PC-3 (cell line): ENCODE measurements around the gene ATL1. TPM values are rescaled to one million over a fixed set of nuclear protein-coding genes. Genes with fewer than 3 reads are reported as not detected.

Source experiments
- ATAC-seq: fragments of 200-7000 bp; cut with Tn5 transposase; 2 replicates; pipeline ENCODE4 v1.9.1; 2020; ENCODE audit warnings: mild to moderate bottlenecking, moderate library complexity
- BruUV-seq: library from RNA; stranded (reverse); fragments of 400-500 nt; replicated peaks from 2 replicates; lab custom pipeline; 2021; lab: Mats Ljungman, UMichigan
- CTCF ChIA-PET: fragments of 300-600 bp; sonication (Branson Sonifier 250); formaldehyde crosslinking; loops from one replicate; lab custom pipeline; 2022; ENCODE audit warnings: antibody characterized with exemption; lab: Charles Lee
- POLR2A ChIA-PET: fragments of 300-600 bp; sonication (Branson Sonifier 250); formaldehyde crosslinking; loops from one replicate; lab custom pipeline; 2022; ENCODE audit warnings: antibody characterized with exemption; ENCODE audit not compliant: unreplicated experiment; lab: Charles Lee
- DNase-seq: peaks from one replicate; pipeline ENCODE4 v3.0.0-alpha.2; 2015
- H2AFZ ChIP-seq: fragments of 300-600 bp; sonication (generic); 2 replicates; pipeline ENCODE4 v1.6.0; 2016; ENCODE audit warnings: antibody characterized with exemption, low read length
- H3F3A ChIP-seq: fragments of 300-600 bp; sonication (generic); one replicate; pipeline ENCODE4 v1.6.0; 2017; ENCODE audit warnings: antibody characterized with exemption, low read length, control low read depth, mild to moderate bottlenecking; ENCODE audit not compliant: unreplicated experiment
- H3K27ac ChIP-seq: fragments of 300-600 bp; sonication (generic); 2 replicates; pipeline ENCODE4 v1.5.1; 2016; ENCODE audit warnings: mild to moderate bottlenecking, low read length
- H3K27me3 ChIP-seq: fragments of 300-600 bp; sonication (generic); 2 replicates; pipeline ENCODE4 v1.6.1; 2016; ENCODE audit warnings: low read length, mixed read lengths
- H3K36me3 ChIP-seq: fragments of 300-600 bp; sonication (generic); 2 replicates; pipeline ENCODE4 v1.6.1; 2016; ENCODE audit warnings: low read depth, mixed run types, low read length, mixed read lengths
- H3K4me1 ChIP-seq: fragments of 300-600 bp; sonication (generic); 2 replicates; pipeline ENCODE4 v1.5.1; 2016; ENCODE audit warnings: low read length; ENCODE audit not compliant: insufficient read depth
- H3K4me2 ChIP-seq: fragments of 300-600 bp; sonication (generic); 2 replicates; pipeline ENCODE4 v1.6.0; 2016; ENCODE audit warnings: low read length
- H3K4me3 ChIP-seq: fragments of 300-600 bp; sonication (generic); 2 replicates; pipeline ENCODE4 v1.5.1; 2016; ENCODE audit warnings: mild to moderate bottlenecking, low read length, mixed read lengths
- H3K79me2 ChIP-seq: fragments of 300-600 bp; sonication (generic); 2 replicates; pipeline ENCODE4 v1.6.1; 2017; ENCODE audit warnings: low read length, mixed read lengths
- H3K9ac ChIP-seq: fragments of 300-600 bp; sonication (generic); 2 replicates; pipeline ENCODE4 v1.6.0; 2016; ENCODE audit warnings: mild to moderate bottlenecking, low read length
- H3K9me2 ChIP-seq: fragments of 300-600 bp; sonication (generic); replicated peaks from 2 replicates; pipeline ENCODE4 v1.6.1; 2016; ENCODE audit warnings: mixed run types, low read length, mixed read lengths
- H3K9me3 ChIP-seq: fragments of 300-600 bp; sonication (generic); 2 replicates; pipeline ENCODE4 v1.6.1; 2016; ENCODE audit warnings: low read length, mixed read lengths
- H4K20me1 ChIP-seq: fragments of 300-600 bp; sonication (generic); 2 replicates; pipeline ENCODE4 v1.6.1; 2016; ENCODE audit warnings: low read length, mixed read lengths
- EZH2 ChIP-seq: fragments of 300-600 bp; sonication (generic); IDR thresholded peaks from one replicate; pipeline ENCODE4 v1.6.1; 2017; ENCODE audit warnings: antibody characterized with exemption, mild to moderate bottlenecking, low read length; ENCODE audit not compliant: unreplicated experiment
- EZH2phosphoT487 ChIP-seq: fragments of 300-600 bp; sonication (generic); IDR thresholded peaks from 2 replicates; pipeline ENCODE4 v1.6.1; 2018; ENCODE audit warnings: mild to moderate bottlenecking, antibody characterized with exemption, low read length, borderline replicate concordance
- intact Hi-C: fragments of 100-400 bp; cut with micrococcal nuclease; formaldehyde crosslinking; loops from 2 replicates; pipeline ENCODE4 v1.9.0; 2023
- total RNA-seq: library from RNA; depleted of rRNA; stranded (reverse); fragments of >200 nt; gene quantifications from 2 replicates; pipeline ENCODE4 v1.2.3, GENCODE V29; 2014
- TF ChIP-seq, protein P1 (sequence below): fragments of 300-600 bp; sonication (generic); conservative IDR thresholded peaks from 2 replicates; pipeline ENCODE4 v1.5.1; 2017; ENCODE audit warnings: antibody characterized with exemption, low read depth, mild to moderate bottlenecking, low read length

The ATL1 gene
- total RNA-seq, 1 experiment from 2014 or later: 1.3 TPM

DNA sequence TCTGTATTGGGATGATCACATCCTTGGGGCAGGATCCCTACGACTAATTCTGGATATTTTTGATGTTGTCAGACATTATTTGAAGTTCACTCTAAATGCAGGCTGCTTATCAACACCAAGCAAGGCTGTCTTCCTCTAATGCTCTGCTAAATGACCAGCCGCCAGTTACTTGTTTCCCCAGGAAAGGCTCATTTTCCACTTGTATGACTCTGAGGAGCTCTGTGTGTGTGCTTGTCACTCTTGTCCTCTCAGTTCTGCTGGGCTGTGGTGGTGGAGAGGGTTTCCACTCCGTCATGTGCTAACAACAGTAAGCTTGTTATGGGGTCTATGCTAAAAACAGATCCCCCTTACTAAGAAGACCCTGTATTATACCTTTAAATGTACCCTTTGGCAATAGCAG, 42.1 kb downstream of the ATL1 start:
- H3K27ac ChIP-seq: peak overlapping the region; percentile 34; the same call in 1 of the 2 replicates
- ChIA-PET POLR2A (interaction anchor here (1.4 kb wide), 1 partner anchor 66 kb away, joined by 5 read pairs; the partner anchor contains the start of gene SAV1), CTCF (interaction anchor here (0.6 to 2.9 kb wide), 5 partner anchors 9 to 258 kb away, joined by 3 to 27 read pairs (median 11); no protein-coding TSS in a partner anchor)
- H3K79me2 ChIP-seq: no peaks in the 10 kb centered on the region
- no peak overlapping the region for H3K9ac ChIP-seq
- H3K9me2 ChIP-seq: no peaks in the 10 kb centered on the region
- no peaks in the 10 kb centered on the region for H3K27me3 ChIP-seq
- TF ChIP-seq EZH2phosphoT487 (no peak), EZH2 (no peak)
- TF ChIP-seq, protein P1, sequence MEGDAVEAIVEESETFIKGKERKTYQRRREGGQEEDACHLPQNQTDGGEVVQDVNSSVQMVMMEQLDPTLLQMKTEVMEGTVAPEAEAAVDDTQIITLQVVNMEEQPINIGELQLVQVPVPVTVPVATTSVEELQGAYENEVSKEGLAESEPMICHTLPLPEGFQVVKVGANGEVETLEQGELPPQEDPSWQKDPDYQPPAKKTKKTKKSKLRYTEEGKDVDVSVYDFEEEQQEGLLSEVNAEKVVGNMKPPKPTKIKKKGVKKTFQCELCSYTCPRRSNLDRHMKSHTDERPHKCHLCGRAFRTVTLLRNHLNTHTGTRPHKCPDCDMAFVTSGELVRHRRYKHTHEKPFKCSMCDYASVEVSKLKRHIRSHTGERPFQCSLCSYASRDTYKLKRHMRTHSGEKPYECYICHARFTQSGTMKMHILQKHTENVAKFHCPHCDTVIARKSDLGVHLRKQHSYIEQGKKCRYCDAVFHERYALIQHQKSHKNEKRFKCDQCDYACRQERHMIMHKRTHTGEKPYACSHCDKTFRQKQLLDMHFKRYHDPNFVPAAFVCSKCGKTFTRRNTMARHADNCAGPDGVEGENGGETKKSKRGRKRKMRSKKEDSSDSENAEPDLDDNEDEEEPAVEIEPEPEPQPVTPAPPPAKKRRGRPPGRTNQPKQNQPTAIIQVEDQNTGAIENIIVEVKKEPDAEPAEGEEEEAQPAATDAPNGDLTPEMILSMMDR: no peak
- BruUV-seq: TSS peak; percentile 92
- H3K9me3 ChIP-seq: no peaks in the 10 kb centered on the region
- no peaks in the 10 kb centered on the region for H3K36me3 ChIP-seq
- H3F3A ChIP-seq: no peaks in the 10 kb centered on the region
- no peak for DNase-seq
- H3K4me2 ChIP-seq: no peak overlapping the region
- ATAC-seq: peak; percentile 11
- H2AFZ ChIP-seq: no peak overlapping the region
- intact Hi-C loops: loop anchor here (5.0 kb wide), 1 partner anchor 110 kb away; no protein-coding TSS in a partner anchor
- no peaks in the 10 kb centered on the region for H4K20me1 ChIP-seq
- H3K4me1 ChIP-seq: peaks cover 32% of the 10 kb centered on the region
- H3K4me3 ChIP-seq: no peak overlapping the region

DNA sequence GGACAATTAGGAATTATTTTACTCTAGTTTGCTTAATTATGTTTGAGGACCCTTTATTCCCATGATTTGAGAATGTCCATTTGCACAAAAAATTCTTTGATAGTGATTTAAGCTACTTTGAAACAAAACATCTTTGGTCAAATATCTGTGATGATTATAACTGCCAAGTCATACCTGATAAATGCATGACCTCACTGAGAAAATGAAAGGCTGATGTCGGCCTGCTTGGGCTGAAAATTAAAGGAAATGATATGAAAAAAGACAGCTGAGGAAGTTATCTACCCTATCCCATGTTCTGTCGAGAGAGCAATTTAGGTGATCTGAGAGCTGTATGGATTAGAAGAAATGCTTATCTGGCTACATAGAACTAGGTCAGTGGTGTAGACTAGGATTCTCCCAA, 43.6 kb downstream of the ATL1 start:
- no peaks in the 10 kb centered on the region for H3K36me3 ChIP-seq
- ChIA-PET POLR2A (no interaction called here), CTCF (no interaction called here)
- ATAC-seq (no peak), DNase-seq (no peak)
- no peaks in the 10 kb centered on the region for H3K9me2 ChIP-seq
- no peak overlapping the region for H3K4me2 ChIP-seq
- no peak overlapping the region for H3K27ac ChIP-seq
- no TSS peak for BruUV-seq
- no peak overlapping the region for H2AFZ ChIP-seq
- H3K4me1 ChIP-seq: peaks cover 32% of the 10 kb centered on the region
- no peaks in the 10 kb centered on the region for H3K27me3 ChIP-seq
- intact Hi-C loops: loop anchor here (5.0 kb wide), 1 partner anchor 109 kb away; no protein-coding TSS in a partner anchor
- H3K79me2 ChIP-seq: no peaks in the 10 kb centered on the region
- TF ChIP-seq EZH2phosphoT487 (no peak), EZH2 (no peak)
- TF ChIP-seq, protein P1: no peak
- H3K9ac ChIP-seq: no peak overlapping the region
- no peaks in the 10 kb centered on the region for H4K20me1 ChIP-seq
- H3F3A ChIP-seq: no peaks in the 10 kb centered on the region
- H3K9me3 ChIP-seq: no peaks in the 10 kb centered on the region
- no peak overlapping the region for H3K4me3 ChIP-seq

DNA sequence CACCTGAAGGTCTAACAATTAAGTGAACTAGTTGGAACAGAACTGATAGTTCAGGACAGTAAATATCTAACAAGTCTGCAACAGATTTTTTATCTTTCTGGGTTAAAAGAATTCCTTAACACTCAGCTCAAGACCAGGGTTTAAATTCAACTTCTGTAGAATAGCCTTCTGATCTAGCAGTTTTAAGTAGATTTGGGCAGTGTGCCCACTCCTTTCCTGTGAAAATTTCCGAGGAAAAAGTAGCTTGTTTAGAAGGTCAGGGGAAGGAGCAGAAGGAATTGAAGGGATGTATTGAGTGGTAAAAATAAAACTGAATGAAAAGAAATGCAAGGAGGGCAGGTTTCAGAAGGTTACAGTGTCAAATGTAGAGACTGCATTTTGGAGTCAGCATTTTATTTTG, 45.8 kb downstream of the ATL1 start:
- ChIA-PET CTCF (interaction anchor here (0.7 to 1.0 kb wide), 2 partner anchors 14 to 241 kb away, joined by 3 to 4 read pairs; no protein-coding TSS in a partner anchor), POLR2A (interaction anchor here (0.6 kb wide), 1 partner anchor 311 kb away, joined by 3 read pairs; no protein-coding TSS in a partner anchor)
- H3K79me2 ChIP-seq: no peaks in the 10 kb centered on the region

More for the DNA sequence above, 45.8 kb downstream of the ATL1 start:
- H3K9me2 ChIP-seq: no peaks in the 10 kb centered on the region
- TF ChIP-seq, protein P1: no peak
- TF ChIP-seq EZH2phosphoT487: no peak
- TF ChIP-seq EZH2: no peak
- H3K36me3 ChIP-seq: no peaks in the 10 kb centered on the region
- no peaks in the 10 kb centered on the region for H3K27me3 ChIP-seq
- no TSS peak for BruUV-seq
- no peak for ATAC-seq
- H3K4me2 ChIP-seq: no peak overlapping the region
- no peak overlapping the region for H3K27ac ChIP-seq
- H3F3A ChIP-seq: no peaks in the 10 kb centered on the region
- no peaks in the 10 kb centered on the region for H3K9me3 ChIP-seq
- peaks cover 14% of the 10 kb centered on the region for H3K4me1 ChIP-seq
- intact Hi-C loops: no loop called here
- no peak overlapping the region for H3K9ac ChIP-seq
- H2AFZ ChIP-seq: no peak overlapping the region
- H4K20me1 ChIP-seq: no peaks in the 10 kb centered on the region
- no peak overlapping the region for H3K4me3 ChIP-seq
- DNase-seq: no peak
